IMR-90 (cell line): ENCODE measurements around the gene TMEM40. TPM values are rescaled to one million over a fixed set of nuclear protein-coding genes. Genes with fewer than 3 reads are reported as not detected.

Experiments
- ATAC-seq: fragments of 200-7000 bp; cut with Tn5 transposase; 2 replicates; pipeline ENCODE4 v1.9.1; 2020; ENCODE audit warnings: low read depth, mild to moderate bottlenecking, moderate library complexity
- BruUV-seq: library from RNA; stranded (reverse); fragments of 400-500 nt; replicated peaks from 2 replicates; lab custom pipeline; 2021; lab: Mats Ljungman, UMichigan
- CTCF ChIA-PET: fragments of 300-600 bp; formaldehyde crosslinking; extraction: SDS; loops from one replicate; lab custom pipeline; 2021; ENCODE audit warnings: antibody characterized with exemption; lab: Yijun Ruan, JAX
- POLR2A ChIA-PET: fragments of 300-600 bp; sonication (Branson Sonifier 250); formaldehyde crosslinking; loops from one replicate; lab custom pipeline; 2022; ENCODE audit warnings: antibody characterized with exemption; ENCODE audit not compliant: unreplicated experiment; lab: Charles Lee
- DNase-seq: peaks from one replicate; pipeline ENCODE4 v3.0.0; 2013
- H2AFZ ChIP-seq: replicated peaks from 2 replicates; pipeline ENCODE3; 2013; ENCODE audit warnings: low read length, mild to moderate bottlenecking; ENCODE audit not compliant: poor library complexity
- H2AK5ac ChIP-seq: 2 replicates; pipeline ENCODE4 v1.6.1; 2013; ENCODE audit warnings: low read depth, low read length, inconsistent platforms
- H2AK9ac ChIP-seq: replicated peaks from 2 replicates; pipeline ENCODE3; 2013; ENCODE audit warnings: mild to moderate bottlenecking, low read depth, low read length, moderate library complexity; ENCODE audit not compliant: poor library complexity
- H2BK120ac ChIP-seq: 2 replicates; pipeline ENCODE4 v1.6.1; 2013; ENCODE audit warnings: low read depth, low read length, inconsistent platforms
- H2BK15ac ChIP-seq: 3 replicates; pipeline ENCODE4 v1.6.1; 2013; ENCODE audit warnings: low read depth, low read length, inconsistent platforms
- H2BK20ac ChIP-seq: 2 replicates; pipeline ENCODE4 v1.6.1; 2013; ENCODE audit warnings: low read depth, mild to moderate bottlenecking, inconsistent platforms, low read length, moderate library complexity
- H2BK5ac ChIP-seq: 2 replicates; pipeline ENCODE4 v1.6.1; 2013; ENCODE audit warnings: mild to moderate bottlenecking, low read depth, low read length, inconsistent platforms; ENCODE audit not compliant: poor library complexity, severe bottlenecking
- H3K14ac ChIP-seq: replicated peaks from 2 replicates; pipeline ENCODE4 v1.6.1; 2013; ENCODE audit warnings: low read depth, low read length, inconsistent platforms
- H3K18ac ChIP-seq: 2 replicates; pipeline ENCODE4 v1.6.1; 2013; ENCODE audit warnings: low read depth, low read length, control low read depth
- H3K23ac ChIP-seq: 2 replicates; pipeline ENCODE4 v1.6.1; 2013; ENCODE audit warnings: low read depth, low read length, inconsistent platforms
- H3K27ac ChIP-seq: 2 replicates; pipeline ENCODE4 v1.5.1; 2013; ENCODE audit warnings: mild to moderate bottlenecking, control low read depth, low read length; ENCODE audit not compliant: insufficient read depth
- H3K27me3 ChIP-seq: 2 replicates; pipeline ENCODE4 v1.6.1; 2013; ENCODE audit warnings: low read length; ENCODE audit not compliant: control insufficient read depth, insufficient read depth
- H3K36me3 ChIP-seq: 2 replicates; pipeline ENCODE4 v1.6.1; 2013; ENCODE audit warnings: low read length, mixed read lengths; ENCODE audit not compliant: control insufficient read depth, insufficient read depth
- H3K4ac ChIP-seq: 2 replicates; pipeline ENCODE4 v1.6.1; 2013; ENCODE audit warnings: low read depth, low read length, inconsistent platforms
- H3K4me1 ChIP-seq: 2 replicates; pipeline ENCODE4 v1.6.1; 2013; ENCODE audit warnings: low read length, mixed read lengths; ENCODE audit not compliant: control insufficient read depth, insufficient read depth
- H3K4me2 ChIP-seq: 2 replicates; pipeline ENCODE4 v1.6.1; 2013; ENCODE audit warnings: low read depth, mild to moderate bottlenecking, control low read depth, low read length, moderate library complexity
- H3K4me3 ChIP-seq: 2 replicates; pipeline ENCODE4 v1.5.1; 2013; ENCODE audit warnings: low read depth, mild to moderate bottlenecking, control low read depth, low read length, moderate library complexity; ENCODE audit not compliant: insufficient read depth
- H3K56ac ChIP-seq: 2 replicates; pipeline ENCODE4 v1.6.1; 2013; ENCODE audit warnings: low read length, inconsistent platforms; ENCODE audit not compliant: insufficient read depth; ENCODE audit errors: extremely low read depth
- H3K79me1 ChIP-seq, 2 experiments: 2 replicates each; pipeline ENCODE4 v1.6.1; 2013; ENCODE audit warnings: low read length in 2 of 2, inconsistent platforms in 1 of 2, low read depth in 1 of 2
- H3K9ac ChIP-seq: 2 replicates; pipeline ENCODE4 v1.6.1; 2013; ENCODE audit warnings: low read depth, low read length, control low read depth
- H3K9me1 ChIP-seq: 2 replicates; pipeline ENCODE4 v1.6.1; 2013; ENCODE audit warnings: low read length, inconsistent platforms; ENCODE audit not compliant: insufficient read depth
- H3K9me3 ChIP-seq: 2 replicates; pipeline ENCODE4 v1.6.1; 2013; ENCODE audit warnings: low read length; ENCODE audit not compliant: control insufficient read depth, insufficient read depth
- H4K20me1 ChIP-seq: 2 replicates; pipeline ENCODE4 v1.6.1; 2013; ENCODE audit warnings: low read length, inconsistent platforms; ENCODE audit not compliant: insufficient read depth
- H4K5ac ChIP-seq: 2 replicates; pipeline ENCODE4 v1.6.1; 2013; ENCODE audit warnings: mild to moderate bottlenecking, low read depth, low read length, control low read depth
- H4K8ac ChIP-seq, 2 experiments: 2 replicates each; pipeline ENCODE4 v1.6.1; 2013; ENCODE audit warnings: low read depth in 2 of 2, low read length in 2 of 2, control low read depth in 1 of 2, inconsistent platforms in 1 of 2
- H4K91ac ChIP-seq: 2 replicates; pipeline ENCODE4 v1.6.1; 2013; ENCODE audit warnings: low read depth, low read length, inconsistent platforms; ENCODE audit not compliant: insufficient read depth
- MAFK ChIP-seq: IDR thresholded peaks from 2 replicates; pipeline ENCODE4 v1.6.1; 2012; ENCODE audit warnings: low read depth, low read length, improper control_type of control experiment
- NFE2L2 ChIP-seq: fragments of 150-350 bp; IDR thresholded peaks from 2 replicates; pipeline ENCODE4 v1.6.1; 2016; ENCODE audit warnings: low read depth, mild to moderate bottlenecking, low read length
- WGBS, 2 experiments: methylation state at CpG; one replicate each; pipeline versions ENCODE4 v1.1.5 to v1.1.7; 2013; ENCODE audit warnings: missing lambda C conversion rate in 2 of 2; ENCODE audit not compliant: insufficient read length in 1 of 2; ENCODE audit errors: extremely low coverage in 2 of 2; 5-methylcytosine and 5-hydroxymethylcytosine counted together
- dilution Hi-C: fragments of 300-500 bp; cut with HindIII; formaldehyde crosslinking; loops from one replicate; pipeline ENCODE4 v1.14.3; 2018; ENCODE audit warnings: low sequenced_read_pairs; ENCODE audit not compliant: unreplicated experiment
- in situ Hi-C: fragments of 300-500 bp; cut with MboI; formaldehyde crosslinking; loops from 3 replicates; pipeline ENCODE4 v1.14.3; 2019; ENCODE audit warnings: low sequenced_read_pairs, inconsistent platforms, mixed read lengths
- intact Hi-C: fragments of 100-400 bp; cut with micrococcal nuclease; formaldehyde crosslinking; loops from 2 replicates; pipeline ENCODE4 v1.10.0; 2022
- polyA plus RNA-seq, 3 experiments: library from polyadenylated mRNA; depleted of rRNA; stranded (reverse); fragments of >200 nt; gene quantifications; 2 replicates each; pipeline ENCODE4 v1.2.3, GENCODE V29; 2012; ENCODE audit warnings: low replicate concordance in 1 of 3
- total RNA-seq: library from RNA; depleted of rRNA; stranded (reverse); fragments of >200 nt; gene quantifications from 2 replicates; pipeline ENCODE4 v1.2.3, GENCODE V29; 2012

Gene TMEM40
- total and polyA plus RNA-seq, 2 of the 4 experiments (the other 2 are of a cell fraction): 0.27 TPM; not detected in 1

- H4K8ac ChIP-seq: no peak overlapping the region
- H2AFZ ChIP-seq: no peak overlapping the region
- no peak overlapping the region for H2BK20ac ChIP-seq
- H2AK9ac ChIP-seq: no peak overlapping the region
- H3K27ac ChIP-seq: peak overlapping the region; percentile 77; the same call in 1 of the 2 replicates
- no peak overlapping the region for H3K14ac ChIP-seq
- H3K27me3 ChIP-seq: peaks cover 4% of the 10 kb centered on the region; the same call in 1 of the 2 replicates
- TF ChIP-seq MAFK (peak; percentile 10; the same call in 1 of the 2 replicates), NFE2L2 (no peak)
- peak overlapping the region; percentile 93 for H3K18ac ChIP-seq
- H2BK5ac ChIP-seq: no peak overlapping the region
- BruUV-seq: no TSS peak
- dilution Hi-C loops (no loop called here), intact Hi-C loops (no loop called here), in situ Hi-C loops (no loop called here)
- ChIA-PET POLR2A (no interaction called here), CTCF (no interaction called here)
- no peak overlapping the region for H2BK120ac ChIP-seq
- peak overlapping the region; percentile 79 for H4K5ac ChIP-seq
- H3K4me1 ChIP-seq: peaks cover 5% of the 10 kb centered on the region; the same call in 1 of the 2 replicates
- no peaks in the 10 kb centered on the region for H3K9me3 ChIP-seq
- H3K23ac ChIP-seq: no peak overlapping the region
- no peaks in the 10 kb centered on the region for H4K20me1 ChIP-seq
- peak overlapping the region; percentile 49; the same call in 1 of the 2 replicates for H3K4me2 ChIP-seq
- H3K9me1 ChIP-seq: no peaks in the 10 kb centered on the region
- no peak overlapping the region for H3K4ac ChIP-seq
- no peaks in the 10 kb centered on the region for H3K36me3 ChIP-seq
- no peak overlapping the region for H3K56ac ChIP-seq
- H2BK15ac ChIP-seq: no peak overlapping the region
- DNase-seq (peak; percentile 75), ATAC-seq (peak; percentile 74)
- WGBS, 2 experiments: 60% methylated on average over 1 of the region's 6 CpGs; no CpG with 5 or more reads in 1 of the 2 experiments
- no peak overlapping the region for H3K4me3 ChIP-seq
- H3K79me1 ChIP-seq: no peaks in the 10 kb centered on the region
- no peak overlapping the region for H2AK5ac ChIP-seq
- no peak overlapping the region for H4K91ac ChIP-seq
- H3K9ac ChIP-seq: no peak overlapping the region
Measured at GRCh38 chr3:12782172-12782815, 23.2 kb upstream of the TMEM40 start.
